Measurements from ENCODE around the gene SYCP2L.

Gene SYCP2L

GRCh38 chr6:11017090-11017489 lies 130.2 kb downstream of the SYCP2L start:
- H3K36me3 ChIP-seq (ENCODE audit: control insufficient read depth, insufficient read depth, low read length) = no peaks in the 10 kb centered on the region
- H3K4me2 ChIP-seq (ENCODE audit: low read length) = no peak overlapping the region
- no peaks in the 10 kb centered on the region for H3K79me2 ChIP-seq
- H3K9me3 ChIP-seq (ENCODE audit: control insufficient read depth, low read length) = no peaks in the 10 kb centered on the region
- no peak overlapping the region for H3K9ac ChIP-seq
- TF ChIP-seq, protein P1, sequence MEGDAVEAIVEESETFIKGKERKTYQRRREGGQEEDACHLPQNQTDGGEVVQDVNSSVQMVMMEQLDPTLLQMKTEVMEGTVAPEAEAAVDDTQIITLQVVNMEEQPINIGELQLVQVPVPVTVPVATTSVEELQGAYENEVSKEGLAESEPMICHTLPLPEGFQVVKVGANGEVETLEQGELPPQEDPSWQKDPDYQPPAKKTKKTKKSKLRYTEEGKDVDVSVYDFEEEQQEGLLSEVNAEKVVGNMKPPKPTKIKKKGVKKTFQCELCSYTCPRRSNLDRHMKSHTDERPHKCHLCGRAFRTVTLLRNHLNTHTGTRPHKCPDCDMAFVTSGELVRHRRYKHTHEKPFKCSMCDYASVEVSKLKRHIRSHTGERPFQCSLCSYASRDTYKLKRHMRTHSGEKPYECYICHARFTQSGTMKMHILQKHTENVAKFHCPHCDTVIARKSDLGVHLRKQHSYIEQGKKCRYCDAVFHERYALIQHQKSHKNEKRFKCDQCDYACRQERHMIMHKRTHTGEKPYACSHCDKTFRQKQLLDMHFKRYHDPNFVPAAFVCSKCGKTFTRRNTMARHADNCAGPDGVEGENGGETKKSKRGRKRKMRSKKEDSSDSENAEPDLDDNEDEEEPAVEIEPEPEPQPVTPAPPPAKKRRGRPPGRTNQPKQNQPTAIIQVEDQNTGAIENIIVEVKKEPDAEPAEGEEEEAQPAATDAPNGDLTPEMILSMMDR (IDR thresholded peaks at IDR 0.05) = no peak
- H3K4me1 ChIP-seq = peaks cover 4% of the 10 kb centered on the region
- no peak overlapping the region for H2AFZ ChIP-seq
- no peak overlapping the region for H3K27ac ChIP-seq
- H3K27me3 ChIP-seq (ENCODE audit: control insufficient read depth, insufficient read depth, low read length) = no peaks in the 10 kb centered on the region
- H3K4me3 ChIP-seq (ENCODE audit: low read depth, low read length) = no peak overlapping the region

DNA sequence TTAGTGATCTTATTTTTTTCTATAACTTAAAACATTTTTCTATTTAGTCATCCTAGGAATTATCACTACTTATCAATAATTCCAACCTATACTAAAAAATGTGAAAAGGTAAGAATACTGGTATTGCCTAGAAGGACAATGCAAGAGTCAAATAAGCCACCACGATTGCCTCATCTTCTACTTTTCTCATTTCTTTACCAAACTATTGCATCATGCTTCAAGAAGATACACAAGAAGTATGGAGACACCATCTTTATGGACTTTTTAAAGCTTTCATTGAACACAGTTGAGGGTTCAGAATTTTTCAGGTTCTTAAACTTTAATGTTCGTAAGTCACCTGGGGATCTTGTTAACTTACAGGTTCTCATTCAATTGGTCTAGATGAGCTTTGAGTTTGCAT lies 131.4 kb downstream of the SYCP2L start:
- H3K4me3 ChIP-seq (ENCODE audit: low read depth, low read length) = no peak overlapping the region
- no peaks in the 10 kb centered on the region for H3K36me3 ChIP-seq (ENCODE audit: control insufficient read depth, insufficient read depth, low read length)
- H3K4me1 ChIP-seq = no peaks in the 10 kb centered on the region
- no peaks in the 10 kb centered on the region for H3K79me2 ChIP-seq
- TF ChIP-seq, protein P1 (IDR thresholded peaks at IDR 0.05) = no peak
- no peak overlapping the region for H3K4me2 ChIP-seq (ENCODE audit: low read length)
- no peak overlapping the region for H3K27ac ChIP-seq
- no peaks in the 10 kb centered on the region for H3K9me3 ChIP-seq (ENCODE audit: control insufficient read depth, low read length)
- no peaks in the 10 kb centered on the region for H3K27me3 ChIP-seq (ENCODE audit: control insufficient read depth, insufficient read depth, low read length)
- H2AFZ ChIP-seq = no peak overlapping the region
- no peak overlapping the region for H3K9ac ChIP-seq

DNA sequence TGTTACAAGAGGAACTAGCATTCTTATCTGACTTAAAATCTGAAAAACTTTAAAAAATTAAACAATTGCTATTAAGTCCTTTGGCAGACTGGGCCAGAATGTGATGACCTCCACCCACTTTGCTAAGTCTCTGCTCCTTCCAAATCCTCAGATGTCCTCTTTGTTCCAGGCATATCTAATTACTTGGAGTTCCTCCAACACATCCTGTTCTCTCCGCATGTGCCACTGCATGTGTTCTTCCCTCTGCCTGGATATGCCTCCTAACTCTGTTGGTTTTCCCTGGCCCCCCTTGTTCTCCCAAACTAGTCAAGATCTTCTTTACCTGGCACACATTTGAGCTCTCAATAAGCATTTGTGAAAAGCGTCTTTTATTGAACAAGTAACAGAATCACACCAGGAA lies 134.2 kb downstream of the SYCP2L start:
- H3K4me2 ChIP-seq (ENCODE audit: low read length) = no peak overlapping the region
- no peak overlapping the region for H3K27ac ChIP-seq
- TF ChIP-seq, protein P1 (IDR thresholded peaks at IDR 0.05) = no peak
- no peaks in the 10 kb centered on the region for H3K4me1 ChIP-seq
- H2AFZ ChIP-seq = no peak overlapping the region
- H3K4me3 ChIP-seq (ENCODE audit: low read depth, low read length) = no peak overlapping the region
- H3K79me2 ChIP-seq = no peaks in the 10 kb centered on the region
- H3K9me3 ChIP-seq (ENCODE audit: control insufficient read depth, low read length) = no peaks in the 10 kb centered on the region
- no peaks in the 10 kb centered on the region for H3K36me3 ChIP-seq (ENCODE audit: control insufficient read depth, insufficient read depth, low read length)
- no peak overlapping the region for H3K9ac ChIP-seq
- no peaks in the 10 kb centered on the region for H3K27me3 ChIP-seq (ENCODE audit: control insufficient read depth, insufficient read depth, low read length)

GRCh38 chr6:11021714-11022113 lies 134.9 kb downstream of the SYCP2L start:
- no peak overlapping the region for H3K4me2 ChIP-seq (ENCODE audit: low read length)
- no peaks in the 10 kb centered on the region for H3K9me3 ChIP-seq (ENCODE audit: control insufficient read depth, low read length)
- H3K36me3 ChIP-seq (ENCODE audit: control insufficient read depth, insufficient read depth, low read length) = no peaks in the 10 kb centered on the region
- H3K9ac ChIP-seq = no peak overlapping the region
- no peak overlapping the region for H3K27ac ChIP-seq
- H3K4me3 ChIP-seq (ENCODE audit: low read depth, low read length) = no peak overlapping the region
- no peaks in the 10 kb centered on the region for H3K27me3 ChIP-seq (ENCODE audit: control insufficient read depth, insufficient read depth, low read length)
- TF ChIP-seq, protein P1 (IDR thresholded peaks at IDR 0.05) = no peak
- H3K79me2 ChIP-seq = no peaks in the 10 kb centered on the region
- H2AFZ ChIP-seq = no peak overlapping the region
- no peaks in the 10 kb centered on the region for H3K4me1 ChIP-seq

DNA sequence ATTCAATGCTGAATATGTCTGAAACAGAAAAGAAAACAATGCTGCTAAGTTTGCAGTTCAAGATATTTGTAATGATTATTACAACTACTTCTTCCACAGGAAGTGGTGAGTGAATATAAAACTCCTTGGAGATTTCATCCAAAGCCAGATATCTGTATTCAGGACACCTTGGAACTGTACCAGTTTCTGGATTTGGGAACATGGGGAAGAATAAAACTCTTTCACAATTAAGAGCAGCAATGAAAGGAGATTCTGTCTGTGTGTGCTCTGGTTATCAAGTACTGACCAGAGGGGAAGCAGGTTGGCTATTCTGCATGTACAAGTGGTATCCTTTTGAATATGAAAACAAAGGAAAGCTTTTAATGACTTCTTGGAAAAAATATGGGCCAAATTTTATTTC lies 136.2 kb downstream of the SYCP2L start:
- no peaks in the 10 kb centered on the region for H3K27me3 ChIP-seq (ENCODE audit: control insufficient read depth, insufficient read depth, low read length)
- no peaks in the 10 kb centered on the region for H3K36me3 ChIP-seq (ENCODE audit: control insufficient read depth, insufficient read depth, low read length)
- no peak overlapping the region for H3K4me3 ChIP-seq (ENCODE audit: low read depth, low read length)
- no peaks in the 10 kb centered on the region for H3K79me2 ChIP-seq
- H3K9me3 ChIP-seq (ENCODE audit: control insufficient read depth, low read length) = no peaks in the 10 kb centered on the region
- H3K27ac ChIP-seq = no peak overlapping the region
- TF ChIP-seq, protein P1 (IDR thresholded peaks at IDR 0.05) = no peak
- no peak overlapping the region for H3K9ac ChIP-seq
- no peak overlapping the region for H2AFZ ChIP-seq
- H3K4me2 ChIP-seq (ENCODE audit: low read length) = no peak overlapping the region
- H3K4me1 ChIP-seq = no peaks in the 10 kb centered on the region
